Lung microvascular endothelial cell (primary cell): ENCODE measurements around the gene ATP13A2. TPM values are rescaled to one million over a fixed set of nuclear protein-coding genes. Genes with fewer than 3 reads are reported as not detected.
"Not testable (repeated sequence)": the region's sequence is repeated elsewhere in the genome, so short reads cannot be mapped to it uniquely, and the experiment has no call there.

Experiments used
- DNase-seq, 2 donors: peaks; one replicate each; pipeline versions ENCODE4 v3.0.0 to v3.0.0-alpha.2; 2010; ENCODE audit warnings: low read depth in 2 of 2
- total RNA-seq: library from RNA; depleted of rRNA; stranded (reverse); fragments of >200 nt; gene quantifications from 2 replicates; pipeline ENCODE4 v1.2.1, GENCODE V29; 2014

ATP13A2 gene
- total RNA-seq, 1 donor from 2014 or later = 44.6 TPM

DNA sequence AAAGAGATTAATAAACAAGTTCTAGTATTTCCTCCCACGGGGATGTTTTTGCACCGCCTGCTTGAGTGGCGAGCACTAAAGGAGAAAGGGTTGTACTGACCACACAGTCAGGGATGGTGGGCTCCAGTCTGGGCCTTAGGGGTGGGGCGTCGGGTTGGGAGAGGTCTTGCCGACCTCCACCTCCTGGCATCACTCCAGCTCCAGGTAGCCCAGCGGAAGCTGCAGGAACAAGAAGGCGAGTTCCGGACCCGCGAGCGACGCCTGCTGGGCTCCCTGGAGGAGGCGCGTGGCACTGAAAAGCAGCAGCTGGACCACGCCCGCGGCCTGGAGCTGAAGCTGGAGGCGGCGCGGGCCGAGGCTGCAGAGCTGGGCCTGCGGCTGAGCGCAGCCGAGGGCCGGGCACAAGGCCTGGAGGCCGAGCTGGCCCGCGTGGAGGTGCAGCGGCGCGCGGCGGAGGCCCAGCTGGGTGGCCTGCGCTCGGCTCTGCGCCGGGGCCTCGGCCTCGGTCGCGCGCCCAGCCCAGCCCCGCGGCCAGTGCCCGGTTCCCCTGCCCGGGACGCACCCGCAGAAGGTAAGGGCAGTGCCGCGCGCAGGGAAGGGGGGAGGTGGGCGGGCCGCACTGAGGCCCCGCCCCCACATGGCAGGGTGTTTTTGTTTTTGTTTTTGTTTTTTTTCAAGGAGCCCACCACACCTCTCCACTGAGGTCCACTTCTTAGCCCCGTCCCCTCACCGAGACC lies 51.0 kb downstream of the ATP13A2 start:
- peak; percentile 81 to 83 for DNase-seq

- DNase-seq = no peak
These were observed 53.3 kb downstream of the ATP13A2 start for GRCh38 chr1:16958475-16958874.

DNA sequence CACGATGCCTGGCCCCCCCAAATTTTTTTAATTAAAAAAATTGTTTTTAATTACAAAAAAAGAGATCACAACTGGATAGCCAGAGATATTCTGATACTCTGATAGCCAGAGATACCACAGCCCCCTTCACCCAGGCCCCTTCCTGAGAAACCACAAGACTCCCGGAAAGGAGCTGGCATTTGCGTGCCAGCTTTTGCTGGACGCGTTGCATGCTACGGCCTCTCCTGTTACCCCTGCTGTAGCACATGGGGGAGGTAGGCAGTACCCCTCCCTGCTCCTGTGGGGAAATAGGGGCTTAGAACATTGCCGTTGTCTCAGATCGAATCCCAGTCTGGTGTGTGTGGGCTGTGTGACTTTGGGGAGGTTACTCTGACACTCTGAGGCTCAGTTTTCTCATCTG lies 54.0 kb downstream of the ATP13A2 start:
- DNase-seq = no peak

DNA sequence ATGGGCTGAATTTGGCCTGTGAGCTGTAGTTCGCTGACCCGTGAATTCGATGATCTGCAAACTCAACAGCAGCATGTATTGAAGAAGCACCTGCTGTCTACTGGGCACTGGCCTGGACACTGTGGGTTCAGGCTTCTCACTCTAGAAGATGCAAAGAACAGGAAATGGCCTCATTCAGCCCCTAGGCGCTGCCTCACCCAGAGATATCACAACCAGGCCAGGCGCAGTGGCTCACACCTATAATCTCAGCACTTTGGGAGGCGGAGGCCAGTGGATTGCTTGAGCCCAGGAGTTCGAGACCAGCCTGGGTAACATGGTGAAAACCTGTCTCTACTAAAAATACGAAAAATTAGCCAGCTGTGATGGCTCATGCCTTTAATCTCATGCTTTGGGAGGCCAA lies 55.0 kb downstream of the ATP13A2 start:
- DNase-seq = no peak

- DNase-seq = no peak
These were observed 56.5 kb downstream of the ATP13A2 start for GRCh38 chr1:16955186-16955585.

DNA sequence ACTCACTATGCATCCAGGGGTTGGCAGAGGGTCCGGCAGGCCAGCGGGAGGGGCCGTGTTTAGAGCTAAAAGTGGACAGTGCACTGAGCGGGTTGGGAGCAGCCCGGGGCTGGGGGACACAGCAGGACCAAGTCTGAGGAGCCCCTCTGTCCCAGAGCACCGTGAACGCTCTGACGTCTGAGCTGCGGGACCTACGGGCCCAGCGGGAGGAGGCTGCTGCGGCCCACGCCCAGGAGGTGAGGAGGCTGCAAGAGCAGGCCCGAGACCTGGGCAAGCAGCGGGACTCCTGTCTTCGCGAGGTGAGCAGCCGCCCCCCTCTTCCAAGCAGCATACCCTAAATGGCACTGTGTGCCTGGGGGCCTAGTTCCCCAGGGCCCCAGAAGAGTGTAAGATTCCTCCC lies 57.1 kb downstream of the ATP13A2 start:
- DNase-seq = no peak

GRCh38 chr1:16952376-16952775 lies 59.4 kb downstream of the ATP13A2 start:
- not testable (repeated sequence) for DNase-seq

- peak in 1 of 2 donors; percentile 28 for DNase-seq
These were observed 62.7 kb downstream of the ATP13A2 start for GRCh38 chr1:16949026-16949425.

DNA sequence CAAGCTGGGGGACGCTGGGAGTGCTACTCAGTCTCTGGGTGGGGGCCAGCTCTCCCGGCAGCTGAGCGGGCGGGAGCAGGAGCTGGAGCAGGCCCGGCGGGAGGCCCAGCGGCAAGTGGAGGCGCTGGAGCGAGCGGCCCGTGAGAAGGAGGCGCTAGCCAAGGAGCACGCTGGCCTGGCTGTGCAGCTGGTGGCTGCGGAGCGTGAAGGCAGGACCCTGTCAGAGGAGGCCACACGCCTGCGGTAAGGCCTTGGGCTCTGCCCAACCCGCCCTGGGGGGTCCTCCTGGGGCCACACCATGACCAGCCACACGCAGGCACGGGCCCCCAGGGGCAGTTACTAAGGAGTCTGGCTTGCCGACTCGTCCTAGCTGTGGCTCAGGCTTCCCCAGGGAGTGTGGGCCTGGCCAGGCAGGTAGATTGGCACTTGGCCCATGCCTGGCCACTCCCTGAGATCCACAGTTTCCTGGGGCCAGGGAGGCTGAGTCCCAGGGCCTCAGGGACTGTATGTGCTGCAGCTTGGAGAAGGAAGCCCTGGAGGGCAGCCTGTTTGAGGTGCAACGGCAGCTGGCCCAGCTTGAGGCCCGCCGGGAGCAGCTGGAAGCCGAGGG lies 63.3 kb downstream of the ATP13A2 start:
- not testable (repeated sequence) for DNase-seq

DNA sequence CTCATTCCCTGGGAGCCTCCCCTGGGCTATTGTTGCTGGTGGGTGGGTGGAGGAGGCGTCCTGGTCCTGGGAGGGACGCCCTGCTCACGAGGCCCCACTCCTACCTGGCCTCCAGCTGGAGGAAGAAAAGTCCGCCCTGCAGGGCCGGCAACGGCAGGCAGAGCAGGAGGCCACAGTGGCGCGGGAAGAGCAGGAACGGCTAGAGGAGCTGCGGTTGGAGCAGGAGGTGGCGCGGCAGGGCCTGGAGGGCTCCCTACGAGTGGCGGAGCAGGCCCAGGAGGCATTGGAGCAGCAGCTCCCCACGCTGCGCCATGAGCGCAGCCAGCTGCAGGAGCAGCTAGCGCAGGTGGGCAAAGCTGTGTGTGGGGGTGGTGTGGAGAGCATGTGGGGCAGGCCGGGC lies 65.1 kb downstream of the ATP13A2 start:
- no peak for DNase-seq

DNA sequence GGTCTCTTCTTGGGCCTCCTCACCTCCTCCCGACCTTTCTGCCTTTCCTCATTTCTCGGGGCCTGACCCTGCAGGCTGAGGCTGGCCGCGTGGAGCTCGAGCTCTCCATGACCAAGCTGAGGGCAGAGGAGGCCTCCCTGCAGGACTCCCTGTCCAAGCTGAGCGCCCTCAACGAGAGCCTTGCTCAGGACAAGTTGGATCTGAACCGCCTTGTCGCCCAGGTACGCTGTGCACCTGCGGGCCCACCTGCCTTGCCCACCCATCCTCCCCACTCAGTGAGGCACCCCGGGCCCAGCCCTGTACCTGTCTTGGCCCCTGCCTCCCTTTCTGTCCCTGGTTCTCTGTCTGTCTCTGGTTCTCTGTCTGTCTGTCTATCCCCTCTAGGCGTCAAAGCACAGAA lies 65.5 kb downstream of the ATP13A2 start:
- not testable (repeated sequence) for DNase-seq

DNA sequence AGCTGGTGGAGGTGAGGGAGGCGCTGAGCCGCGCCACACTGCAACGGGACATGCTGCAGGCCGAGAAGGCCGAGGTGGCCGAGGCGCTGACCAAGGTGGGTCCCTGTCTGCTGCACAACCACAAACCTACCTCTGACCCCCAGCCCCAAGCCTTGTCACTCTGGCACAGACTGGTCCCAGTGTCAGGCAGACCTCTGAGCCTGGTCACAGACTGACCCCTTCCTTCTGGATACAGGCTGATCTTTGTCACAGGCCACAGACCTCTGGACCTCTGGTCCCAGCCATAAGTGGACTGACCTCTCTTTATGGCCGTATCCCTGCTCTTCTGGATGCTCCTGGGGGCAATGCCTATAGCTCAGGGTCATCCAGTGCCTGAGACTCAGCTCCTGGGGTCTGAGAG lies 66.2 kb downstream of the ATP13A2 start:
- DNase-seq = not testable (repeated sequence)

DNA sequence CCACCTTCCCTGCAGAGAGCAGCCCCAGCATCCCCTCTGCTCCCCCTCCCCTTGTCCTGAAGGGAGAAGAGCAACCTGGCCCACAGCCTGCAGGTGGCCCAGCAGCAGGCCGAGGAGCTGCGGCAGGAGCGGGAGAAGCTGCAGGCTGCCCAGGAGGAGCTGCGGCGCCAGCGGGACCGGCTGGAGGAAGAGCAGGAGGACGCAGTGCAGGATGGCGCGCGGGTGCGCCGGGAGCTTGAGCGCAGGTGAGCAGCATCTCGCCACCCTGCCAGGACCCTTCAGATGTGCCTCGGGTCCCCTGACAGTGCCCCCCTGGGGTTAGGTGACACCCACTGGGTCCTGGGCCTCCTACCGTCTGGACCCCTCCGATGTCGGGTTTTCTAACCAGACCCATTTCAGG lies 67.7 kb downstream of the ATP13A2 start:
- no peak for DNase-seq

GRCh38 chr1:16939386-16940180 lies 72.1 kb downstream of the ATP13A2 start:
- not testable (repeated sequence) for DNase-seq

DNA sequence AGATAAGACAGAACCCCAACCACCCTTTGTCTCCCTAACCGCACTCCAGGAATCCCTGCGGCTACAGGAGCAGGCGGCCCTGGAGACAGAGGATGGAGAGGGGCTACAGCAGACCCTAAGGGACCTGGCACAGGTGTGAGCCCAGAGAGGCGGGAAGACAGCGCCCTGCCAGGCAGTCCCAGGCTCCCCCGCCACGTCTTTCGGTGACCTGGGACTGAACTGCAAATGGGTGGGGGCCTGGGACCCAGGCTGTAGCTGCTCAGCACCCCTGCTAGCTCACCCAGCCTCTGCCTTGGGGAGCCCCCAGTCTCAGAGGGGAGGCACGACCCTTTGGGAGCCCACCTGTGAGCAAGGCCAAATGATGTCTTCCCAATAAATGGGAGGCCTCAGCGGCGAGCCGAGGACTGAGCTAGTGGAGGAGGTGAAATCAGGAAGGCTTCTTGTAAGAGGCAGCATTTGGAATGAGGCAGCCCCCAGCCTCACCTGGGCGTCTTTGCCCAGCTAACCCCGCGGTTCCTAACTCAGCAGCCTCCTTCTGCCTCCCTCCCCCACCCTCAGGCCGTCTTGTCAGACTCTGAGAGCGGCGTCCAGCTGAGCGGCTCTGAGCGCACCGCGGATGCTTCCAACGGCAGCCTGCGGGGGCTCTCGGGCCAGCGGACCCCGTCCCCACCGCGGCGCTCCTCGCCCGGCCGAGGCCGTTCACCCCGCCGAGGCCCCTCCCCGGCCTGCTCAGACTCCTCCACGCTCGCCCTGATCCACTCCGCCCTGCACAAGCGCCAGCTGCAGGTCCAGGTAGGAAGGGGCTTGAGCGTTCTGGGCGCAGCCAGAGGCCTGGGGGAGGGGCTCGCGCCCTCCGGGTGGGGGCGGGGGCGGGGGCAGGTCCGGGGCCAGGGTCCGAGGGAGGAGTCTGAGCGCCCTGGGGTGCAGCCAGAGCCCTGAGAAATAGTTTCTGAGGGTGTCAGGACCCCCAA lies 73.1 kb downstream of the ATP13A2 start:
- DNase-seq = no peak

DNA sequence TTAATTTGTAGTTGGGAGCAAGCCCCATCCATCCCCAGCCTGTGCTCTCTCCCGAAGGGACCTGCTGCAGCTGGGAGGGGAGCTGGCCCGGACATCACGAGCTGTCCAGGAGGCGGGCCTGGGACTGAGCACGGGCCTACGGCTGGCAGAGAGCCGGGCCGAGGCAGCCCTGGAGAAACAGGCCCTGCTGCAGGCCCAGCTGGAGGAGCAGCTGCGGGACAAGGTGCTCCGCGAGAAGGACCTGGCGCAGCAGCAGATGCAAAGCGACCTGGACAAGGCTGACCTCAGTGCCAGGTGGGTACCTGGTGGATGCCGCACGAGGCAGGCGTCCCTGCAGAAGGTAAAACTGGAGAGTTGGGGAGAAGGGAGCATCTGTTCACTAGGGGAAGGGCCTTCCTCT lies 75.1 kb downstream of the ATP13A2 start:
- DNase-seq = not testable (repeated sequence)

Other genes with a start within 250 kb of the ATP13A2 start
- under 0.01 and 5,258 TPM in 2 replicates for gene RNU1-2, start 115.9 kb downstream of the ATP13A2 start, total RNA-seq
- gene CROCC, start 90.0 kb downstream of the ATP13A2 start, total RNA-seq = 8.1 and 18.3 TPM in 2 replicates
- 15.9 and 25.6 TPM in 2 replicates for gene MFAP2, start 31.3 kb downstream of the ATP13A2 start, total RNA-seq
- gene SDHB, start 42.1 kb upstream of the ATP13A2 start, total RNA-seq = 139 and 146 TPM in 2 replicates
- under 0.01 and 0.22 TPM in 2 replicates for gene PADI2, start 107.5 kb upstream of the ATP13A2 start, total RNA-seq
- gene PADI1, start 193.2 kb upstream of the ATP13A2 start, total RNA-seq = under 0.01 TPM in 1 of 2 replicates, not detected in the other
- gene PADI3, start 237.2 kb upstream of the ATP13A2 start, total RNA-seq = under 0.01 TPM in 1 of 2 replicates, not detected in the other